H1 (cell line): Measurements from ENCODE around the gene DHCR24. TPM values are rescaled to one million over a fixed set of nuclear protein-coding genes. Genes with fewer than 3 reads are reported as not detected.

ENCODE experiments used
- CTCF ChIA-PET: fragments of 300-600 bp; sonication (Branson Sonifier 250); formaldehyde crosslinking; loops from one replicate; lab custom pipeline; 2021; ENCODE audit not compliant: partially characterized antibody; lab: Charles Lee
- POLR2A ChIA-PET: fragments of 300-600 bp; sonication (Branson Sonifier 250); formaldehyde crosslinking; loops from one replicate; lab custom pipeline; 2021; ENCODE audit warnings: inconsistent platforms; ENCODE audit not compliant: partially characterized antibody; lab: Charles Lee
- DNase-seq, 2 experiments: peaks; one replicate each; pipeline versions ENCODE4 v3.0.0 to v3.0.0-alpha.2; 2010 to 2022; ENCODE audit warnings: low spot score in 2 of 2, low read depth in 1 of 2, mixed read lengths in 1 of 2
- FAIRE-seq: peaks from 2 replicates; lab custom pipeline; 2011; peaks lifted over from hg19 to GRCh38; lab: Jason Lieb, UNC
- H2AFZ ChIP-seq: 2 replicates; pipeline ENCODE4 v1.8.1; 2012; ENCODE audit warnings: low read length, inconsistent platforms
- H2AK5ac ChIP-seq: 2 replicates; pipeline ENCODE4 v1.6.1; 2013; ENCODE audit warnings: low read depth, low read length
- H2BK120ac ChIP-seq: replicated peaks from 2 replicates; pipeline ENCODE3; 2013; ENCODE audit warnings: low read depth, low read length, inconsistent platforms
- H2BK12ac ChIP-seq: 2 replicates; pipeline ENCODE4 v1.6.1; 2013; ENCODE audit warnings: low read depth, low read length
- H2BK15ac ChIP-seq: 2 replicates; pipeline ENCODE4 v1.6.1; 2013; ENCODE audit warnings: low read length
- H2BK20ac ChIP-seq: 2 replicates; pipeline ENCODE4 v1.6.1; 2013; ENCODE audit warnings: low read length
- H2BK5ac ChIP-seq: 2 replicates; pipeline ENCODE4 v1.6.1; 2013; ENCODE audit warnings: low read depth, low read length
- H3K14ac ChIP-seq: 2 replicates; pipeline ENCODE4 v1.6.1; 2013; ENCODE audit warnings: inconsistent platforms; ENCODE audit not compliant: insufficient read length
- H3K18ac ChIP-seq: 2 replicates; pipeline ENCODE4 v1.6.1; 2013; ENCODE audit warnings: low read length; ENCODE audit errors: extremely low read depth
- H3K23ac ChIP-seq: 2 replicates; pipeline ENCODE4 v1.6.1; 2013; ENCODE audit warnings: inconsistent platforms; ENCODE audit not compliant: insufficient read length
- H3K23me2 ChIP-seq: 2 replicates; pipeline ENCODE4 v1.6.1; 2013; ENCODE audit warnings: low read depth, low read length
- H3K27ac ChIP-seq: 2 replicates; pipeline ENCODE4 v1.6.1; 2011; ENCODE audit warnings: low read depth, low read length, inconsistent platforms
- H3K27me3 ChIP-seq, 4 experiments: replicated peaks in 1 of 4; 1 replicate in 1 of 4; 2 replicates in 3 of 4; pipeline versions ENCODE4 v1.6.1 to v1.8.1; 2011 to 2013; ENCODE audit warnings: low read length in 3 of 4, mild to moderate bottlenecking in 3 of 4, inconsistent platforms in 2 of 4, mixed read lengths in 2 of 4, moderate library complexity in 1 of 4; ENCODE audit not compliant: control insufficient read depth in 3 of 4, insufficient read depth in 3 of 4; ENCODE audit errors: extremely low read depth in 1 of 4
- H3K36me3 ChIP-seq, 4 experiments: 2 replicates each; pipeline versions ENCODE4 v1.6.1 to v1.8.1; 2011 to 2013; ENCODE audit warnings: mild to moderate bottlenecking in 4 of 4, low read length in 3 of 4, moderate library complexity in 2 of 4, control low read depth in 1 of 4, inconsistent platforms in 1 of 4; ENCODE audit not compliant: insufficient read depth in 4 of 4, control insufficient read depth in 2 of 4
- H3K4ac ChIP-seq: replicated peaks from 2 replicates; pipeline ENCODE3; 2013; ENCODE audit warnings: low read length, low read depth, mixed read lengths, inconsistent platforms; ENCODE audit not compliant: insufficient read length
- H3K4me1 ChIP-seq, 4 experiments: replicated peaks in 1 of 4; 1 replicate in 1 of 4; 2 replicates in 3 of 4; pipeline versions ENCODE4 v1.6.1 to v1.8.1; 2011 to 2013; ENCODE audit warnings: low read length in 3 of 4, inconsistent platforms in 2 of 4, mixed read lengths in 1 of 4; ENCODE audit not compliant: insufficient read depth in 4 of 4, control insufficient read depth in 3 of 4
- H3K4me2 ChIP-seq, 2 experiments: 2 replicates each; pipeline versions ENCODE4 v1.6.1 to v1.8.1; 2011 to 2013; ENCODE audit warnings: low read depth in 2 of 2, low read length in 2 of 2, control low read depth in 1 of 2, inconsistent platforms in 1 of 2, mild to moderate bottlenecking in 1 of 2; ENCODE audit not compliant: insufficient read depth in 1 of 2
- H3K4me3 ChIP-seq, 4 experiments: fragments of 200-600, 300-600 bp in 1 of 4; sonication (generic), shearing (Covaris generic), sonication (Bioruptor Twin) in 1 of 4; 2 replicates each; pipeline versions ENCODE4 v1.5.1 to v1.8.1; 2011 to 2016; ENCODE audit warnings: low read length in 4 of 4, low read depth in 3 of 4, control low read depth in 2 of 4, inconsistent platforms in 2 of 4, mild to moderate bottlenecking in 2 of 4, mixed read lengths in 1 of 4, moderate library complexity in 1 of 4; ENCODE audit not compliant: insufficient read depth in 2 of 4; ENCODE audit errors: extremely low read depth in 1 of 4
- H3K56ac ChIP-seq: replicated peaks from 2 replicates; pipeline ENCODE3; 2013; ENCODE audit warnings: low read depth, mild to moderate bottlenecking, mixed read lengths, low read length, inconsistent platforms; ENCODE audit not compliant: insufficient read length
- H3K79me1 ChIP-seq: 2 replicates; pipeline ENCODE4 v1.6.1; 2013; ENCODE audit warnings: low read depth, low read length, control low read depth
- H3K79me2 ChIP-seq, 2 experiments: 2 replicates each; pipeline versions ENCODE4 v1.6.1 to v1.8.1; 2012 to 2013; ENCODE audit warnings: low read length in 2 of 2, mild to moderate bottlenecking in 2 of 2, inconsistent platforms in 1 of 2; ENCODE audit not compliant: insufficient read depth in 2 of 2, control insufficient read depth in 1 of 2
- H3K9ac ChIP-seq, 4 experiments: replicated peaks in 1 of 4; 1 replicate in 1 of 4; 2 replicates in 3 of 4; pipeline versions ENCODE4 v1.6.1 to v1.8.1; 2011 to 2013; ENCODE audit warnings: low read depth in 3 of 4, low read length in 3 of 4, control low read depth in 2 of 4, mild to moderate bottlenecking in 2 of 4, moderate library complexity in 2 of 4, inconsistent platforms in 1 of 4; ENCODE audit errors: extremely low read depth in 1 of 4
- H3K9me3 ChIP-seq, 2 experiments: 2 replicates each; pipeline versions ENCODE4 v1.6.1 to v1.8.1; 2012 to 2013; ENCODE audit warnings: mild to moderate bottlenecking in 2 of 2, moderate library complexity in 2 of 2, control low read depth in 1 of 2, inconsistent platforms in 1 of 2, low read depth in 1 of 2, low read length in 1 of 2, mixed read lengths in 1 of 2; ENCODE audit not compliant: insufficient read depth in 2 of 2
- H4K20me1 ChIP-seq, 2 experiments: replicated peaks in 1 of 2; 2 replicates each; pipeline versions ENCODE3 to v1.8.1; 2011 to 2013; ENCODE audit warnings: inconsistent platforms in 2 of 2, low read length in 2 of 2, mild to moderate bottlenecking in 1 of 2; ENCODE audit not compliant: insufficient read depth in 2 of 2, control insufficient read depth in 1 of 2
- H4K5ac ChIP-seq: 2 replicates; pipeline ENCODE4 v1.6.1; 2013; ENCODE audit warnings: low read length, low read depth, mixed read lengths, inconsistent platforms; ENCODE audit not compliant: insufficient read length
- H4K8ac ChIP-seq: 2 replicates; pipeline ENCODE4 v1.8.0; 2013; ENCODE audit warnings: mild to moderate bottlenecking, moderate library complexity, low read length, inconsistent platforms; ENCODE audit not compliant: insufficient read depth; ENCODE audit errors: extremely low read depth
- H4K91ac ChIP-seq: replicated peaks from 2 replicates; pipeline ENCODE3; 2013; ENCODE audit warnings: low read length, mixed read lengths, inconsistent platforms; ENCODE audit not compliant: insufficient read length
- ASH2L ChIP-seq: fragments of 200-600, 300-600 bp; sonication (generic); IDR thresholded peaks from one replicate; pipeline ENCODE4 v1.7.1; 2017; ENCODE audit warnings: low read length
- CBX8 ChIP-seq: fragments of 300-800, 300-1000 bp; sonication (generic); IDR thresholded peaks from 2 replicates; pipeline ENCODE4 v1.7.1; 2016; ENCODE audit warnings: low read depth, low read length, borderline replicate concordance
- EP300 ChIP-seq, 2 experiments: IDR thresholded peaks; 1 replicate in 1 of 2; 2 replicates in 1 of 2; pipeline ENCODE4 v1.6.1; 2011 to 2012; ENCODE audit warnings: low read depth in 2 of 2, low read length in 2 of 2, mild to moderate bottlenecking in 2 of 2, borderline replicate concordance in 1 of 2, inconsistent platforms in 1 of 2, moderate library complexity in 1 of 2
- HDAC2 ChIP-seq, 2 experiments: fragments of 300-600 bp in 1 of 2; sonication (generic) in 1 of 2; IDR thresholded peaks; 2 replicates each; pipeline ENCODE4 v1.6.1; 2011 to 2012; ENCODE audit warnings: low read depth in 2 of 2, low read length in 2 of 2, mild to moderate bottlenecking in 2 of 2, moderate library complexity in 2 of 2, borderline replicate concordance in 1 of 2, inconsistent platforms in 1 of 2
- HDAC6 ChIP-seq: IDR thresholded peaks from one replicate; pipeline ENCODE4 v1.7.1; 2012; ENCODE audit warnings: low read depth, mild to moderate bottlenecking, inconsistent platforms, low read length, moderate library complexity
- KDM4A ChIP-seq: IDR thresholded peaks from one replicate; pipeline ENCODE4 v1.7.1; 2012; ENCODE audit warnings: low read depth, mild to moderate bottlenecking, moderate library complexity, low read length, inconsistent platforms; ENCODE audit not compliant: severe bottlenecking
- NRF1 ChIP-seq: IDR thresholded peaks from 2 replicates; pipeline ENCODE4 v1.6.1; 2011; ENCODE audit warnings: mild to moderate bottlenecking, low read depth, low read length, improper control_type of control experiment
- PHF8 ChIP-seq: fragments of 200-600 bp; sonication (generic); conservative IDR thresholded peaks from 2 replicates; pipeline ENCODE4 v1.7.1; 2012; ENCODE audit warnings: low read depth, mild to moderate bottlenecking, inconsistent platforms, low read length, moderate library complexity
- RFX5 ChIP-seq: IDR thresholded peaks from 2 replicates; pipeline ENCODE4 v1.6.1; 2011; ENCODE audit warnings: low read depth, low read length, improper control_type of control experiment, borderline replicate concordance
- TAF7 ChIP-seq: optimal IDR thresholded peaks from 2 replicates; pipeline ENCODE3; 2011; ENCODE audit warnings: low read depth, mild to moderate bottlenecking, inconsistent platforms, low read length, moderate library complexity, borderline replicate concordance
- USF2 ChIP-seq: IDR thresholded peaks from 2 replicates; pipeline ENCODE4 v1.6.1; 2011; ENCODE audit warnings: low read length, improper control_type of control experiment
- YY1 ChIP-seq: IDR thresholded peaks from 2 replicates; pipeline ENCODE4 v1.6.1; 2011; ENCODE audit warnings: low read depth, mild to moderate bottlenecking, low read length
- WGBS, 2 experiments: shearing (Covaris generic) in 1 of 2; methylation state at CpG; one replicate each; pipeline versions ENCODE4 v1.1.6 to v1.1.7; 2013 to 2015; ENCODE audit warnings: low lambda C conversion rate in 2 of 2, mixed read lengths in 2 of 2, inconsistent platforms in 1 of 2, low coverage in 1 of 2, missing lambda C conversion rate in 1 of 2; ENCODE audit not compliant: insufficient replicate concordance in 2 of 2, insufficient coverage in 1 of 2, insufficient read length in 1 of 2; ENCODE audit errors: extremely low coverage in 1 of 2, missing lambda C conversion rate in 1 of 2; 5-methylcytosine and 5-hydroxymethylcytosine counted together
- polyA plus RNA-seq, 7 experiments: library from polyadenylated mRNA; depleted of rRNA in 3 of 7; stranded (reverse) in 5 of 7; unstranded in 2 of 7; fragments of >200 nt in 5 of 7; fragments of 200-250 nt in 2 of 7; gene quantifications; 1 replicate in 5 of 7; 2 replicates in 1 of 7; 4 replicates in 1 of 7; pipeline versions ENCODE4 v1.2.1 to v1.2.3, GENCODE V29; 2011 to 2013; ENCODE audit warnings: missing spikeins in 2 of 7, mixed read lengths in 2 of 7
- total RNA-seq: library from RNA; stranded (reverse); fragmentation: NEBNext Ultra II Directional; extraction: Animal tissue kit (Norgen Biotek cat#: 25700); gene quantifications from 2 replicates; pipeline ENCODE4 v1.2.1, GENCODE V29; 2021

DHCR24 gene
- total and polyA plus RNA-seq, 2 of the 8 experiments (the other 6 are each of a cell fraction or from before 2014, with no cell fraction given) = 370 to 419 TPM

GRCh38 chr1:54885237-54885679, 1.7 kb downstream of the DHCR24 start:
- peaks cover 13% of the 10 kb centered on the region for H3K23me2 ChIP-seq
- H2AK5ac ChIP-seq = no peak overlapping the region
- POLR2A ChIA-PET = interaction anchor here (1.5 kb wide), 1 partner anchor 31 kb away, joined by 4 read pairs; no protein-coding TSS in a partner anchor
- H4K91ac ChIP-seq = no peak overlapping the region
- H2BK5ac ChIP-seq = no peak overlapping the region
- CTCF ChIA-PET = interaction anchor here (0.9 to 4.6 kb wide), 9 partner anchors 13 to 137 kb away, joined by 3 to 28 read pairs (median 6); no protein-coding TSS in a partner anchor
- peak overlapping the region; percentile 77 to 99 (median 84) for H3K4me3 ChIP-seq
- peaks cover 42 to 67% of the 10 kb centered on the region in 2 experiments for H3K79me2 ChIP-seq
- peaks cover 18% of the 10 kb centered on the region for H3K79me1 ChIP-seq
- no peak overlapping the region for H4K5ac ChIP-seq
- H3K14ac ChIP-seq = no peak overlapping the region
- peak overlapping the region; percentile 85 to 100 for H3K4me2 ChIP-seq
- H3K23ac ChIP-seq = no peak overlapping the region
- H3K27me3 ChIP-seq = no peaks in the 10 kb centered on the region
- no peak overlapping the region for H2BK20ac ChIP-seq
- DNase-seq (no peak), FAIRE-seq (no peak)
- no peak overlapping the region for H3K27ac ChIP-seq
- H2AFZ ChIP-seq = no peak overlapping the region
- 86% methylated on average over 4 of the region's 4 CpGs; no CpG with 5 or more reads in 1 of the 2 experiments for WGBS, 2 experiments
- H3K9me3 ChIP-seq = no peaks in the 10 kb centered on the region
- TF ChIP-seq USF2 (no peak), PHF8 (no peak), HDAC6 (no peak), ASH2L (no peak), YY1 (no peak), EP300 (IDR thresholded peaks at IDR 0.05; ENCODE audit: borderline replicate concordance in 1 of 2, low read depth in 2 of 2, low read length in 2 of 2) (no peak), RFX5 (no peak), NRF1 (no peak), CBX8 (no peak), TAF7 (no peak), HDAC2 (IDR thresholded peaks at IDR 0.05; ENCODE audit: borderline replicate concordance in 1 of 2, low read depth in 2 of 2, low read length in 2 of 2) (no peak), KDM4A (no peak)
- peaks cover 22 to 34% of the 10 kb centered on the region in 2 experiments for H4K20me1 ChIP-seq
- no peak overlapping the region for H3K4ac ChIP-seq
- H4K8ac ChIP-seq = no peak overlapping the region
- H3K56ac ChIP-seq = no peak overlapping the region
- no peak overlapping the region; a peak in 1 of 7 replicates for H3K9ac ChIP-seq
- no peak overlapping the region for H2BK120ac ChIP-seq
- H2BK15ac ChIP-seq = no peak overlapping the region
- H3K36me3 ChIP-seq = peaks cover 4 to 50% (median 22%) of the 10 kb centered on the region in 4 experiments; a peak in 7 of 8 replicates
- peaks cover 13 to 22% (median 19%) of the 10 kb centered on the region in 4 experiments for H3K4me1 ChIP-seq
- H3K18ac ChIP-seq = no peak overlapping the region
- H2BK12ac ChIP-seq = no peak overlapping the region
